Activated gamma-delta T cell (primary cell): ENCODE measurements around the gene NFAM1.

Experiments used
- DNase-seq: peaks from one replicate; lab custom pipeline; 2025; lab: John Stamatoyannopoulos, UW

NFAM1 gene

GRCh38 chr22:42360348-42360747, 71.9 kb downstream of the NFAM1 start:
- no peak for DNase-seq

DNA sequence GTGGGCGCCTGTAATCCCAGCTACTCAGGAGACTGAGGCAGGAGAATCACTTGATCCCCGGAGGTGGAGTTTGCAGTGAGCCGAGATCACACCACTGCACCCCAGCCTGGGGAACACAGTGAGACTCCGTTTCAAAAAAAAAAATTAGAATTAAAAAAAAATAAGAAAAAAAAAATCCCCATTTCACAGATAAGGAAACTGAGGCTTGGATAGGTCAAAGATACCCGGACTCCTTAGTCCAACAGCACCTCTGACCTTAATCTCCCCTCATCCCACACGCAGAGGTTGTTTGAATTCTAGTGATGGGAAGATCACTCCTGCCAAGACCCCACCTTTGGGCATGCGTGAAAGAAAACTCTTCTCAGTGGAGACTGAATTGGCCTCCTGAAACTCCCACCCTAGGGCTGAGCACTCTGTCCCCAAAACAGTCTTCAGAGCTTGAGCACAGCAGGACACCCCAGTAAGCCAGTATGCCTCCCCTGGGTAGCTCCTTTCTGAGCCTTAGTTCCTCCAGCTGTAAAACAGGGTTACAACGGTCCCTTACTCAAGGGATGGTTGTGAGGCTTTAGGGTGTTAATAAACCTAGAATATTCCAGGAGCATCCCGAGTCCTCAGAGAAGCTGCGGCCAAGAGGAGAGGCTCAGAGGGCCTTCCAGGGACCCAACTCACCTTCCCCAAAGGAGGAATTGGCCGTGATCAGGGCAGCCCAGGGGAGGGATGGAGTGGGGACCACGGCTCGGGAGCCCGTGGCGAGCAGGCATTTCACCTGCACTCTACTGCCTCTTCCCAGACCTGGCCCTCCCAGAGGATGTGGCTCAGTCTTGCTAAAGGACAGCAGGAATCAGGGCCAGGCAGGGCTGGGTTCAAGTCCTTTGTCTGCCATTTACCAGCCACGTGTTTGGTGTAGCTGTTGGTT, 73.3 kb downstream of the NFAM1 start:
- no peak for DNase-seq

DNA sequence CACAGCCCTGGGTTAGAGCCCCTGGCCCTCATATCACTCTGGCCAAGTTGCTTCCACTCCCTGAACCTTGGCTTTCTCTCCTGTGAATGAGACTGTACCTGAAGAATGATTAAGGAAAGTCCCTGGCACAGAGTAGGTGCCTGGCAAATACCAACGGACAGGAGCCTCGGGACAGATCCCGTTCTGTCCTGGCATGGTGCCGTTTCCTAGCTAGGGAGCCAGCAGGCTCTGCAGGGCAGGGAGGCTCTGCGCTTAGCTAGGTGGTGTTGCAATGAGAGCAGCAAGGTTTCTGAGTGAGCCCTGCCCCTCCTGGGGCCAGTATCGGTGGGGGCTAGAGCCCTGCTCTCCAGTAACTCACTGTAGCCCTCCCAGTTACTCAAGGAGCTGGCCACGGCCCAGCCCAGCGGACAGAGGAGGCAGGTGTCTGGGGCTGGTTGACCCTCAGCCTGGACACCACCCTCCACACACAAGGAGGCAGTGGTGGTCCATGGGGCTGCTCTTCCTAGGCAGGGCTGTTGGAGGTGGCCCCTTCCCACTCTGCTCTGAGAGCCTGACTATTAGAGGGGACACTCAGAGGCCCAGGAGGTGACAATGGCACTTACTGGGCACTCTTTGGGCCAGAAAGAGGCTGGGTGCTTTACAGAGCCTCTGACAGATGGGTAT, 74.4 kb downstream of the NFAM1 start:
- DNase-seq: no peak

GRCh38 chr22:42357221-42357620, 75.0 kb downstream of the NFAM1 start:
- no peak for DNase-seq

DNA sequence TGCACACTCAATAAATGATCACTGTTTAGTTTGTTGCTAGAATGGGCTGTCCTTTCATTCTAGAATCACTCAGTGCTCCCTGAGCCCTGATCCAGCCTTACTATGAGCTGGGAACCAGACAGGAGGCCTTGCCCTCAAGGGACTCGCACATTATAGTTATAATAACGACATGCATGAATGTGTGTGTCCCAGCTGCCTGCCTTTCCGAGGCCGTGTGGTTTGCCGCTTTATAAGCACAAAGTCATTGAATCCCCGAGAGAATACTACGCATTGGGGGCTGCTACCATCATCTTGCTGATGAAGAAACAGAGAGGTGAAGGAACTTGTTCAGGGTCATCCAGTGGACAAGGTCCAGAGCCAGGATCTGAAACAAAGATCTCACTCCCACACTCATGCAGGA, 75.7 kb downstream of the NFAM1 start:
- no peak for DNase-seq

GRCh38 chr22:42353883-42354727, 78.1 kb downstream of the NFAM1 start:
- no peak for DNase-seq

- no peak for DNase-seq
These were observed 81.8 kb downstream of the NFAM1 start for GRCh38 chr22:42350373-42350772.

DNA sequence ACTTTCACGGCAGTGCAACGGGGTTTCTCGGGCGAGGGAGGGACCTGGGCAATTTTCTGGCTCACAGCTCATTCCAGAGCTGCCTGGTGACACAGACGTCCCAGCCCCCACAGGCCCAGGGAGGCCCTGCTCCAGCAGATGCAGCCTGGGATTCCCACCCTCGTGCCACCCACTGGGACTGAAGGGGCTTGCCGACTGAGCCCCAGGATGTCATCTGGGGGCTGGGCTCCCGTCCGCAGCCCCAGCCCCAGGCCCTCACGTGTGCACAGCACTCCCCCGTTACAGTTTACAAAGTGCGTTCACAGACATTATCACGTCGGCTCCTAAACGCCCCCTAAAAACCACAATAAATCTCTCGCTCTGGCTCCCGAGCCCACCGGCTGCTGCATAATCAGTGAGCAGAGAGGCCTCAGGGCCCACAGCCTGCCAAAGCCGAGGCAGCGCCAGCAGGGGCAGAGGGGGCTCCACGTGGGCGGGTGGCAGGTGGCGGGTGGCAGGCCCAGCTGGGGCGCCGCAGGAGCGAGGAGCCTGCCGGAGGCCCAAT, 84.8 kb downstream of the NFAM1 start:
- DNase-seq: no peak

DNA sequence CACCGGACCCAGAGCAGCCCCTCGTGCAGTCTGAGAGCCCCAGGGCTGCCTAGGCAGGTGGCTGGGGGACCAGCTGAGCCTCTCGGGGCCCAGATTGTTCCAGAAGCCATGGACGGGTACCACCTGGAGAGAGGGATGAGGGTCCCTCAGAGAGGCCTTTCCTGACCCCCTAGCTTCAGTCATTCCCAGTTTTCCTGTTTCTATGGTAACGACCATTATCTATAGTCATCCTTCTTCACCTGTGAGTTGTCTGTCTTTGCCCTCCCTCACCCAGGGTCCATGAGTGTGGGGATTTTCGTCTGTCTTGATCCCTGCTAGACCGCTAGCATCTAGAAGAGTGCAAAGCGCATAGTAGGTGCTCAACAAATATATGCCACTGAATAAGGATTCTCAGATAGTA, 85.5 kb downstream of the NFAM1 start:
- DNase-seq: no peak

DNA sequence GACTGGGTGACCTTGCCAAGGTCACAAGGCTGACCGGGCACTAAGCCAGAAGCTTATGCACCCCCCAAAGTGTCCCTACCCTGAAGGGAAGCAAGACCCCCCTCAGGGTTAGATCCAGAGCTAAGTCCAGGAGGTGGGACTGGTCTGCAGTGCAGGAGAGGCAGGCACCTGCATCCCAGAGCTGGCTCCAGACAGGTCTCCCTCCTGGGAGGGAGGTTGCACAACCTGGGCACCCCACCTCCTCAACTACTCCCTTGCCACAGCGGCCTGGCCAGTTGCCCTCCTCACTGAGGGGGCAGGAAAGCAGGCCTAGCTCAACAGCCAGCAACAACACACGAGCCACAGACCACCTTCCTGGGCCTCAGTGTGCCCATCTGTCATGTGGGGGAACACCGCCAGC, 86.7 kb downstream of the NFAM1 start:
- DNase-seq: no peak

DNA sequence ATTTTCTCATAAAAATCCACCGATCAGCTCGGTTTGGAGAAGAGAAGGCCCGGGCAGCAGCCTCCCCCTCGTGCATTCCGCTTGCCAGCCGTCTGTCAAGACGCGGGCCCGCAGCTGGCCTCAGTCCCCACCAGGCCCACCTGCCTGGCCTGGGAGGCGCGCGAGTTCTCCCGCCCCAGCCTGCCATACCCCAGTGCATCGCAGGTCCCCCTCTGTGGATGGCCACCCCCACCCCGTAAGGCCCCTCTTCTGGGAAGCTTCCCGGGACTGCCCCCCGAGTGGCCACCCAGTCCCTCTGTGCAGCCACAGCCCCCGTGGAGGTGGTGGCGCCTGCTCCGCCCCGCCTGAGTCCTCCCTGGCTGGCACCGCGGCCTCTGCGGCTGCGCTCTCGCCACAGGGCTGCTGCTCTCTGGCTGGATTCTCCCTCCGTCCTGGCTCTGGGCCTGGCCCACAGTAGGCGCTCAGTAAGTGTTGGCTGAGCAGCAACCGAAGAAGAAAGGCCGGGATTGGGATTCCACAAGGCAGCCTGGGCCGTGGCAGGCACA, 87.8 kb downstream of the NFAM1 start:
- no peak for DNase-seq

GRCh38 chr22:42343531-42344081, 88.6 kb downstream of the NFAM1 start:
- DNase-seq: no peak

DNA sequence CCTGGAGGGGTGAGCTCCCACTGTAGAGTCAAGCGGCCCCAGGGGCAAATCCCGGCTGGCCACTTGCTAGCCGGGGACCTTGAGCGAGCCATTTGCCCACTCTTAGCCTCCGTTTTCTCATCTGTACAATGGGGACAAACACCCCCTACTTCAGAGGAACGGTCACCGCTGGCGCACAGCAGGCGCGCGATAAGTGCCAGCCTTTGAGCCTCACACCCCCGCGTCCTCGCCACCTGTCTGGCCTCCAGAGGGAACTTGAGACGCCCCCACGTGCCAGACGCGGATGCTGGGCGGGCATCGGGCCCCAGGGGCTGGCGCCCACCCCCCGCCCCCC, 89.1 kb downstream of the NFAM1 start:
- no peak for DNase-seq

DNA sequence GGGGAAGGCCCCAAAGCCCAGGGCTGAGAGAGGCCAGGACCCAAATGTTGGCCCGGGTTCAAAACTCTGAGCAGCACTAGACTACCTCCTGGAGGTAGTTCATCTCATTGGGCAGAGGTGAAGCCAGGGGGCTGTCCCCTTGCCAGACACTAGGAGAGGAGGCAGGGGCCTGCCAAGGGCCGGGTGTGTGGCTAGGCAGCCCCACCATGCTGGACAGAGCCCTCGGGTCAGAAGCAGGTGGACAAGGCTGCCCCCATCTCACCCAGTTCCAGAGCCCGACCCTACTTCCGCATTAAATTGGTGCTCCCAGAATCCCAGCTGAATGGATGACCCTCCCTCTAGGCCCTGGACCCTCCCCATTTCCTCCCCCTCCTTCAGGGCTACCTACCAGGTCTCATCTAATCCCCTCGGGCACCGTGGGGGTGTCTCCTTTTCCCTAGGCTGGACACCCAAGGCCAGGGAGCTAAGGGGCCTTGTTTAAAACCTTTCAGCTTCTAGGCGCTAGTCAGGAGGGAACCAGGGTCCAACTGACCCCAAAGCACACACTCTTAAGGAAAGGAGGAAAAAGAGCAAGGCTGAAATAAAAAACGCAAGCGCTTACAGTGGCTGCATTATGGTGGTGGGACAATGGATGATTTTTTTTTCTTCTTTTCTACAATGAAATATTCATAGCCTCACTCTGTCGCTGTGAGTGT, 89.6 kb downstream of the NFAM1 start:
- DNase-seq: no peak

GRCh38 chr22:42341779-42342178, 90.4 kb downstream of the NFAM1 start:
- DNase-seq: no peak

DNA sequence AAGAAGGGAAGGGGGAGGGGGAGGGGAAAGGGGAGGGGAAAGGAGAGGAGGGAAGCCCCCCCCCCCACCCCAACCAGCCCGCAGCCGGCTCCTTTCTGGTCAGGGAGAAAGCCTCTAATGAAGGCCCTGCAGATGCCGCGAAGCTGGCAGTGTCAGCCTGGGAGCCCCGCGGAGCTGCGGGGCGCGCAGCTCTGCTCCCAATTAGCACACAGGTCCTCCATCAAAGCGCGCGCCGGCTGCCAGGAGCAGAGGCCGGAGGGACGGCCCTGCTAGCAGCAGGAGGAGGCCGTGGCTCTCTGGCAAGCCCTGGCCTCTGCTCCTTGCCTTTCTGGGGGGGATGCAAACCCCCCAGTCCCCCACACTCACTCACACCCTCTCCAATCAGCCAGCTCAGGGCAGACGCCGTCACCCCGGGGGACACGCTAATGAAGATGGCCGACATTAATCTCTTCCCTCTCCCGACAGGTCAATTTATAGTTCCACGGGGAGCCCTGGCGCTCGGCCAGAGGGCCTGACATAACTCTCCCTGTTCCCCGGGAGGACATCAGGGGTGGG, 91.3 kb downstream of the NFAM1 start:
- DNase-seq: no peak

- DNase-seq: no peak
These were observed 92.1 kb downstream of the NFAM1 start for GRCh38 chr22:42340150-42340549.

GRCh38 chr22:42338479-42338878, 93.7 kb downstream of the NFAM1 start:
- DNase-seq: no peak

DNA sequence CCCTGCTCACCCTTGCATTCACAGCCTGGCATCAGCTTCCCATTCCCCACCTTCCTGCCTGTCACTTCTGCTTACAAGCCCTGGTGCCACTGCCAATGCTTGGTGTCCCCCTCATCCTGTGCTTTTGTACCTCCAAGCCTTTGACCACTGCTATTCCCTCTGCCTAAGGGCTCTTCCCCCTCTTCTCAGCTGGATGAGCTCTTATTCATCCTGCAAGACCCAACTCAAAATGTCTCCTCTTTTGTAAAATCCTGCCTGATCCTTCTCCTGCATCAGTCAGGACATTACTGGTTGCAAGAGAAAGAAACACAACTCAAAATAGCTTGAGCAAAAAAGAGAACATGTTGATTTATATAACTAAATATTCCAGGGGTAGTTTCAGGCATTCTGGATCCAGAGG, 94.8 kb downstream of the NFAM1 start:
- DNase-seq: no peak

DNA sequence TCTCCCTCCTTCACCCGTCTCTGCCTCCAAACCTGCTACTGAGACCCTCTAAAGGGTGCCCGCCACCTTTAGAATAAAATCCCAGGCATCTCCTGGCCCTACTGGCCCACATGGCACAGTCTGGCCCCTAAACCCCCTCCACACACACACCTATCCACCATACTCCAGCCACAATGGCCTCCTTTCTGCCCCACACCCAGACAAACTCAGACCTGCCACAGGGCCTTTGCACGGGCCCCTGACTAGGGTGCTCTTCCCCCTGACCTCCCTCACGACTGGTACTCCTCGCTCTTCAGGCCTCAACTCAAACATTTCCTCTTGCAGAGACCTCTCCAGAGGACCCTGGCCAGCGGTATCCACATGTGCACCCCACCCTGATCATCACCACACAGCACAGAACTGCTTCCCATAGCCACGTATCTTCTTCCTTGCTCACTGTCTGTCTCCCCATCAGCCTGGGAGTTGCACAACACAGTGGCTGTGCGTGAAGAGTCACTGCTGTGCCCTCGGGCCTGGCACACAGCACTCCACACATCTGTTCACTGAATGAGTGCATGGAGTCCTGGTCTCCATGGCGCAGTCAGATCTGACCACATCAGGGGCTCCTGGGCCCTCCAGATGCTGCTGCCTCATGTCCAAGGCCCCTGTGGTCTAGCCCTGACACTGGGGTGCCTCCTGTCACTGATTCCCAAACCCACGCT, 95.5 kb downstream of the NFAM1 start:
- no peak for DNase-seq
